ENCODE data around the gene LRBA. TPM values are rescaled to one million over a fixed set of nuclear protein-coding genes. Genes with fewer than 3 reads are reported as not detected.
A peak's percentile ranks its signal among the peaks of the same experiment; 100 is the strongest.

LRBA gene
- total RNA-seq, 1 experiment from 2014 or later = 77.4 TPM

- Histone ChIP-seq H3K27me3 (ENCODE audit: insufficient read depth, low read depth) (no peaks in the 10 kb centered on the region), H3K79me2 (ENCODE audit: low read depth) (no peaks in the 10 kb centered on the region), H3K4me3 (no peak overlapping the region), H3K9me2 (ENCODE audit: insufficient read depth) (no peaks in the 10 kb centered on the region), H3F3A (ENCODE audit: insufficient read depth, low read depth) (peaks cover 5% of the 10 kb centered on the region; the same call in 1 of the 2 replicates), H3K4me1 (replicated peaks; ENCODE audit: insufficient read depth) (0 out of 2 replicates have a peak, but pooled peaks cover 5% of the 10 kb centered on the region), H2AFZ (no peak overlapping the region), H3K4me2 (no peak overlapping the region), H3K9me3 (ENCODE audit: insufficient read depth, low read depth) (no peaks in the 10 kb centered on the region), H3K36me3 (ENCODE audit: low read depth) (0 out of 2 replicates have a peak, but pooled peaks cover 4% of the 10 kb centered on the region), H4K20me1 (ENCODE audit: insufficient read depth) (no peaks in the 10 kb centered on the region), H3K27ac (no peak overlapping the region)
- intact Hi-C loops (cut with micrococcal nuclease; ENCODE audit: unreplicated experiment) = loop anchor here (10.0 kb wide), 1 partner anchor 127 kb away; the partner anchor contains the start of gene LRBA
- no peak for DNase-seq
- CTCF ChIA-PET = no interaction called here
- TF ChIP-seq EZH2 (IDR thresholded peaks at IDR 0.05; ENCODE audit: low read depth) = no peak
- TF ChIP-seq, protein P1, sequence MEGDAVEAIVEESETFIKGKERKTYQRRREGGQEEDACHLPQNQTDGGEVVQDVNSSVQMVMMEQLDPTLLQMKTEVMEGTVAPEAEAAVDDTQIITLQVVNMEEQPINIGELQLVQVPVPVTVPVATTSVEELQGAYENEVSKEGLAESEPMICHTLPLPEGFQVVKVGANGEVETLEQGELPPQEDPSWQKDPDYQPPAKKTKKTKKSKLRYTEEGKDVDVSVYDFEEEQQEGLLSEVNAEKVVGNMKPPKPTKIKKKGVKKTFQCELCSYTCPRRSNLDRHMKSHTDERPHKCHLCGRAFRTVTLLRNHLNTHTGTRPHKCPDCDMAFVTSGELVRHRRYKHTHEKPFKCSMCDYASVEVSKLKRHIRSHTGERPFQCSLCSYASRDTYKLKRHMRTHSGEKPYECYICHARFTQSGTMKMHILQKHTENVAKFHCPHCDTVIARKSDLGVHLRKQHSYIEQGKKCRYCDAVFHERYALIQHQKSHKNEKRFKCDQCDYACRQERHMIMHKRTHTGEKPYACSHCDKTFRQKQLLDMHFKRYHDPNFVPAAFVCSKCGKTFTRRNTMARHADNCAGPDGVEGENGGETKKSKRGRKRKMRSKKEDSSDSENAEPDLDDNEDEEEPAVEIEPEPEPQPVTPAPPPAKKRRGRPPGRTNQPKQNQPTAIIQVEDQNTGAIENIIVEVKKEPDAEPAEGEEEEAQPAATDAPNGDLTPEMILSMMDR (conservative IDR thresholded peaks at IDR 0.05) = no peak
- no TSS peak for BruUV-seq (replicated peaks)
- POLR2A ChIA-PET (ENCODE audit: unreplicated experiment) = no interaction called here
Observed at GRCh38 chr4:150888217-150888616, 126.9 kb downstream of the LRBA start.

DNA sequence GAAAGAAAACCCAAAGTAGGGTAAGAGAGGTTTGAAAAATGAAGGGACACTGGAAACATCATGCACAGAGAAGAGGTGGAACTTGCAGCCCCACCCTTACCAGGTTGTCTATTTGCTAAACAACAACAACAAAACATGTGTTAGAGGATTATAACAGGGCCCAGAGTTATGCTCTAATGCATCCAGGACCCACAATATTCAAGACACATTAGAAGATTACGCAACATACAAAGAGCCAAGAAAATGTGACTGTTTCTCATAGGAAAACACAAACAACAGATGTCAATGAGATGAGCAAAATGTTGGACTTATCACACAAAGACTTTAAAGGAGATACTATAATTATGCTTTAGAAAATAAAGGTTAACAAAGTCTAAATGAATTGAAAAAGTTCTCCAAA lies 128.5 kb downstream of the LRBA start:
- Histone ChIP-seq H3K9me3 (ENCODE audit: insufficient read depth, low read depth) (no peaks in the 10 kb centered on the region), H3K4me3 (no peak overlapping the region), H3K79me2 (ENCODE audit: low read depth) (no peaks in the 10 kb centered on the region), H3F3A (ENCODE audit: insufficient read depth, low read depth) (peaks cover 5% of the 10 kb centered on the region; the same call in 1 of the 2 replicates), H3K4me2 (no peak overlapping the region), H3K27me3 (ENCODE audit: insufficient read depth, low read depth) (no peaks in the 10 kb centered on the region), H3K9me2 (ENCODE audit: insufficient read depth) (no peaks in the 10 kb centered on the region), H4K20me1 (ENCODE audit: insufficient read depth) (no peaks in the 10 kb centered on the region), H3K36me3 (ENCODE audit: low read depth) (no peaks in the 10 kb centered on the region), H2AFZ (no peak overlapping the region), H3K27ac (no peak overlapping the region), H3K4me1 (replicated peaks; ENCODE audit: insufficient read depth) (0 out of 2 replicates have a peak, but pooled peaks cover 5% of the 10 kb centered on the region)
- intact Hi-C loops (cut with micrococcal nuclease; ENCODE audit: unreplicated experiment) = loop anchor here (10.0 kb wide), 1 partner anchor 128 kb away; the partner anchor contains the start of gene LRBA
- no peak for DNase-seq
- TF ChIP-seq EZH2 (IDR thresholded peaks at IDR 0.05; ENCODE audit: low read depth) = no peak
- TF ChIP-seq, protein P1 (conservative IDR thresholded peaks at IDR 0.05) = no peak
- BruUV-seq (replicated peaks) = no TSS peak
- CTCF ChIA-PET = interaction anchor here (0.6 kb wide), 1 partner anchor 89 kb away, joined by 3 read pairs; no protein-coding TSS in a partner anchor
- POLR2A ChIA-PET (ENCODE audit: unreplicated experiment) = no interaction called here

GRCh38 chr4:150884625-150885024 lies 130.5 kb downstream of the LRBA start:
- H3K9me3 ChIP-seq (ENCODE audit: insufficient read depth, low read depth) = no peaks in the 10 kb centered on the region
- peak overlapping the region; percentile 58; the same call in 1 of the 2 replicates for H3K27ac ChIP-seq
- POLR2A ChIA-PET (ENCODE audit: unreplicated experiment) = no interaction called here
- no peaks in the 10 kb centered on the region for H3K9me2 ChIP-seq (ENCODE audit: insufficient read depth)
- H3K36me3 ChIP-seq (ENCODE audit: low read depth) = no peaks in the 10 kb centered on the region
- no peak overlapping the region for H2AFZ ChIP-seq
- no peak for TF ChIP-seq EZH2 (IDR thresholded peaks at IDR 0.05; ENCODE audit: low read depth)
- TF ChIP-seq, protein P1 (conservative IDR thresholded peaks at IDR 0.05) = no peak
- peaks cover 5% of the 10 kb centered on the region; the same call in 1 of the 2 replicates for H3F3A ChIP-seq (ENCODE audit: insufficient read depth, low read depth)
- CTCF ChIA-PET = no interaction called here
- H3K27me3 ChIP-seq (ENCODE audit: insufficient read depth, low read depth) = no peaks in the 10 kb centered on the region
- H3K4me3 ChIP-seq = no peak overlapping the region
- no peak for DNase-seq
- 0 out of 2 replicates have a peak, but pooled peaks cover 5% of the 10 kb centered on the region for H3K4me1 ChIP-seq (replicated peaks; ENCODE audit: insufficient read depth)
- H4K20me1 ChIP-seq (ENCODE audit: insufficient read depth) = no peaks in the 10 kb centered on the region
- BruUV-seq (replicated peaks) = no TSS peak
- no peak overlapping the region for H3K4me2 ChIP-seq
- H3K79me2 ChIP-seq (ENCODE audit: low read depth) = no peaks in the 10 kb centered on the region
- intact Hi-C loops (cut with micrococcal nuclease; ENCODE audit: unreplicated experiment) = loop anchor here (10.0 kb wide), 1 partner anchor 130 kb away; the partner anchor contains the start of gene LRBA

All from PC-9 (cell line).